Adipocyte (in vitro differentiated cells): ENCODE data around the gene ORM1.

Source experiments
- DNase-seq: peaks from one replicate; pipeline ENCODE4 v3.0.0-alpha.2; 2015; ENCODE audit warnings: low read depth
- H3K27me3 ChIP-seq: replicated peaks from 2 replicates; pipeline ENCODE4 v1.7.0; 2013; ENCODE audit warnings: mild to moderate bottlenecking, low read length, moderate library complexity; ENCODE audit not compliant: control insufficient read depth, insufficient read depth
- H3K36me3 ChIP-seq: 2 replicates; pipeline ENCODE4 v1.7.0; 2013; ENCODE audit warnings: low read length, mild to moderate bottlenecking, moderate library complexity; ENCODE audit not compliant: control insufficient read depth, insufficient read depth, severe bottlenecking
- H3K4me1 ChIP-seq: 2 replicates; pipeline ENCODE4 v1.7.0; 2013; ENCODE audit warnings: mild to moderate bottlenecking, low read length, moderate library complexity; ENCODE audit not compliant: control insufficient read depth, insufficient read depth
- H3K4me3 ChIP-seq: 2 replicates; pipeline ENCODE4 v1.7.0; 2013; ENCODE audit warnings: mild to moderate bottlenecking, low read length, moderate library complexity
- H3K9ac ChIP-seq: 2 replicates; pipeline ENCODE4 v1.7.0; 2013; ENCODE audit warnings: mild to moderate bottlenecking, low read length, moderate library complexity
- H3K9me3 ChIP-seq: 2 replicates; pipeline ENCODE4 v1.7.0; 2013; ENCODE audit warnings: mild to moderate bottlenecking, low read length, moderate library complexity; ENCODE audit not compliant: control insufficient read depth

The ORM1 gene

GRCh38 chr9:114365194-114365593 is 42.3 kb downstream of the ORM1 start:
- Histone ChIP-seq H3K36me3 (peaks cover 83% of the 10 kb centered on the region), H3K4me1 (peaks cover 47% of the 10 kb centered on the region), H3K27me3 (no peaks in the 10 kb centered on the region), H3K9me3 (no peaks in the 10 kb centered on the region), H3K9ac (no peak overlapping the region), H3K4me3 (no peak overlapping the region)
- DNase-seq = no peak

- H3K4me3 ChIP-seq = no peak overlapping the region
- no peaks in the 10 kb centered on the region for H3K27me3 ChIP-seq
- H3K36me3 ChIP-seq = peaks cover 82% of the 10 kb centered on the region
- DNase-seq = peak; percentile 87
- H3K4me1 ChIP-seq = peaks cover 54% of the 10 kb centered on the region
- H3K9me3 ChIP-seq = no peaks in the 10 kb centered on the region
- H3K9ac ChIP-seq = peak overlapping the region; percentile 56
Measured at GRCh38 chr9:114366334-114367128, 43.6 kb downstream of the ORM1 start.

GRCh38 chr9:114367366-114367765 is 44.5 kb downstream of the ORM1 start:
- no peak for DNase-seq
- Histone ChIP-seq H3K9ac (peak overlapping the region; percentile 56), H3K9me3 (no peaks in the 10 kb centered on the region), H3K27me3 (no peaks in the 10 kb centered on the region), H3K4me3 (no peak overlapping the region), H3K4me1 (peaks cover 62% of the 10 kb centered on the region), H3K36me3 (peaks cover 77% of the 10 kb centered on the region)

GRCh38 chr9:114367772-114368569 is 45.1 kb downstream of the ORM1 start:
- H3K4me1 ChIP-seq = peaks cover 67% of the 10 kb centered on the region
- H3K9me3 ChIP-seq = no peaks in the 10 kb centered on the region
- no peak for DNase-seq
- H3K27me3 ChIP-seq = no peaks in the 10 kb centered on the region
- no peak overlapping the region for H3K9ac ChIP-seq
- no peak overlapping the region for H3K4me3 ChIP-seq
- peaks cover 72% of the 10 kb centered on the region for H3K36me3 ChIP-seq

GRCh38 chr9:114369216-114370130 is 46.6 kb downstream of the ORM1 start:
- no peak overlapping the region for H3K4me3 ChIP-seq
- no peak for DNase-seq
- H3K9ac ChIP-seq = no peak overlapping the region

GRCh38 chr9:114370251-114370967 is 47.5 kb downstream of the ORM1 start:
- H3K27me3 ChIP-seq = no peaks in the 10 kb centered on the region
- no peak overlapping the region for H3K9ac ChIP-seq
- H3K36me3 ChIP-seq = peaks cover 76% of the 10 kb centered on the region
- DNase-seq = no peak
- H3K9me3 ChIP-seq = no peaks in the 10 kb centered on the region
- H3K4me1 ChIP-seq = peaks cover 57% of the 10 kb centered on the region
- no peak overlapping the region for H3K4me3 ChIP-seq

More at GRCh38 chr9:114369216-114370130, 46.6 kb downstream of the ORM1 start:
- no peaks in the 10 kb centered on the region for H3K9me3 ChIP-seq
- H3K36me3 ChIP-seq = peaks cover 75% of the 10 kb centered on the region
- no peaks in the 10 kb centered on the region for H3K27me3 ChIP-seq
- peaks cover 66% of the 10 kb centered on the region for H3K4me1 ChIP-seq

GRCh38 chr9:114370968-114371320 is 48.0 kb downstream of the ORM1 start:
- Histone ChIP-seq H3K36me3 (peaks cover 78% of the 10 kb centered on the region), H3K9ac (no peak overlapping the region), H3K27me3 (no peaks in the 10 kb centered on the region), H3K4me3 (no peak overlapping the region), H3K4me1 (peaks cover 53% of the 10 kb centered on the region), H3K9me3 (no peaks in the 10 kb centered on the region)
- DNase-seq = no peak

GRCh38 chr9:114371343-114371944 is 48.5 kb downstream of the ORM1 start:
- no peaks in the 10 kb centered on the region for H3K9me3 ChIP-seq
- no peak overlapping the region for H3K4me3 ChIP-seq
- H3K4me1 ChIP-seq = peaks cover 48% of the 10 kb centered on the region
- H3K36me3 ChIP-seq = peaks cover 80% of the 10 kb centered on the region
- no peaks in the 10 kb centered on the region for H3K27me3 ChIP-seq
- no peak for DNase-seq
- no peak overlapping the region for H3K9ac ChIP-seq

- peaks cover 83% of the 10 kb centered on the region for H3K36me3 ChIP-seq
- H3K4me3 ChIP-seq = no peak overlapping the region
- H3K9me3 ChIP-seq = no peaks in the 10 kb centered on the region
- peaks cover 41% of the 10 kb centered on the region for H3K4me1 ChIP-seq
- DNase-seq = no peak
- H3K9ac ChIP-seq = peak overlapping the region; percentile 44
- H3K27me3 ChIP-seq = no peaks in the 10 kb centered on the region
Measured at GRCh38 chr9:114371973-114372917, 49.3 kb downstream of the ORM1 start.
